NCI-H1105 treated with DMSO at 0.1 percent for 48 hours (cell line): Measurements from ENCODE around the gene BANF2.
"Not testable (repeated sequence)": the region's sequence is repeated elsewhere in the genome, so short reads cannot be mapped to it uniquely, and the experiment has no call there.

ENCODE experiments used
- DNase-seq: peaks from one replicate; lab custom pipeline; 2025; lab: John Stamatoyannopoulos, UW

Gene BANF2

DNA sequence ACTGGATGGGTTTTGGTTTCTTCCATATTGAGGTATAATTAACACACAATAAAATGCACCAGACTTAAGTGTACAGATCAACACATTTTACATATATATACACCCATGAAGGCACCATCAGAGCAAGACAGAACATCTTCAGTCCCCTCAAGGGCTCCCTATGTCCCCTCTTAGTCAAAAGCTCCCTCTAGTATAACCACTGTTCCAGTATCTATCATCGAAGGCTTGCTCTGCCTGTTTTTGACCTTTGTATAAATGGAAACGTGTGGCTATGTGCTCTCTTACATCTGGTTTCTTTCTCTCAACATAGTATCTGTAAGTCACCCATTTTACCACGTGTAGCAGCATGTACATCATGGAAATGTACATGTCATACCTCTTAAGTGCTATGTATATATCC lies 66.5 kb downstream of the BANF2 start:
- DNase-seq, result no peak

- no peak for DNase-seq
These were observed 67.9 kb downstream of the BANF2 start for GRCh38 chr20:17767624-17768023.

DNA sequence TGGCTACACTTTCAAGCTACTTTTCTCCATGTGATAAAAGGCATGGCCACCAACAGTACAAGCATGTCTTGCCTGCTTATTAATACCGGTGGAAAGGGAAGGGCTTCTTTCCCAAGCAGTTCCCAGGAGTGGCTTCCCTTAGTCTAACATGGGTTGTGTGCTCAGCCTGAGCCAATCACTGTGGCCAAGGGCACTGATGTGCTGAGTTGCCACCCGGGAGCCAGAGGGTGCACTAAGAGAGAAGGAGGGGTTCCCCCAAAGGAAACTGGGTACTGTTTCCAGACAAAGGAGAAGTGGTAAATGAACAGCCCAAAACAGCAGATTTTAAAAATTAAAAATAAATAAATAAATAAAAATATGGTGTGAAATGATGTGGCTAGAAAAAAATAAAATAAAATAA lies 68.5 kb downstream of the BANF2 start:
- no peak for DNase-seq

DNA sequence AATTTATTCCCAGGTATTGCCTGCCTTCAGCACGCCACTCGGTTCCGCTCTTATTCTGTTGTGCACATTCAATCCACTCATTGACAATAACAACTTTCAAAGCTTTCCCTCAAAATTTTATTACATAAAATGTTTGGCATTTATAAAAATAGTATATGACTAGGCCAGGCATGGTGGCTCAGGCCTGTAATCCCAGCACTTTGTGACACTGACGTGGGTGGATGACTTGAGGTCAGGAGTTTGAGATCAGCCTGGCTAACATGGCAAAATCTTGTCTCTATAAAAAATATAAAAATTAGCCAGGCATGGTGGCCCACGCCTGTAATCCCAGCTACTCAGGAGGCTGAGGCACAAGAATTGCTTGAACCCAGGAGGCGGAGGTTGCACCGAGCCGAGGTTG lies 70.0 kb downstream of the BANF2 start:
- not testable (repeated sequence) for DNase-seq

GRCh38 chr20:17771206-17772004 lies 71.6 kb downstream of the BANF2 start:
- peak; percentile 55 for DNase-seq

DNA sequence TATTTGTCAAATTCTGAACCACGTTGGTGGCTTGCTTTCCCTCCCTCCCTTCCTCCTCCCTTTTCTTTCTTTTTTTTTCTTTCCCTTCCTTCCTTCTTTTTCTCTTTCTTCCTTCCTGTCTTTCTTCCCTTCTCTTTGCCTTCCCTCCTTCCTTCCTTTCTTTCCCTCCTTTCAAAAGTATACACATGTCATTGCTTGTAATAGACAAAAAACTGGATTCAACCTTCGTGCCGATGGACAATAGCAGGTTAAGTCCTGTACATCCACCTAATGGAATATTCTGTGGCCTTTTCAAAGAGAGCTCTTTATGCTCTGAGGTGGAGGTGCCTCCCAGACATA lies 72.2 kb downstream of the BANF2 start:
- DNase-seq, result no peak

DNA sequence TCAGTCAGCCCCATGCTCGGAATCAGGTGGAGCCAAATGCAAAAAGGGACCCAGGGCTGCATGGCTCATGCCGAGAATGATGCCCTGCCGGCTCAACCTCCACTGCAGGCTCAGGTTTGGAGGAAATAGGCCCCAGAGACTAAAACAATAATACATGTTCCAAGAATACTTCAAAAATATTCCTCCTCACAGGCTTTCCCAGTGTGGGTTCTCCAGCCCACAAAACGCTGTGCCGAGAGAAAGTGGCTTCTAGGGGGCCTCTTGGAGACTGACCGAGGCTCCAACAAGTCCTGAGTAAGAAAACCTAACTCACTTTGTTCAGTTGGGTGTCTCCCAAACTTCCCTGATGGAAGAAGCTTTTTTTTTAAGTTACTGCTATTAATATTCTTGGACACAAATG lies 73.9 kb downstream of the BANF2 start:
- DNase-seq, result no peak

GRCh38 chr20:17775600-17775999 lies 75.8 kb downstream of the BANF2 start:
- DNase-seq, result no peak

DNA sequence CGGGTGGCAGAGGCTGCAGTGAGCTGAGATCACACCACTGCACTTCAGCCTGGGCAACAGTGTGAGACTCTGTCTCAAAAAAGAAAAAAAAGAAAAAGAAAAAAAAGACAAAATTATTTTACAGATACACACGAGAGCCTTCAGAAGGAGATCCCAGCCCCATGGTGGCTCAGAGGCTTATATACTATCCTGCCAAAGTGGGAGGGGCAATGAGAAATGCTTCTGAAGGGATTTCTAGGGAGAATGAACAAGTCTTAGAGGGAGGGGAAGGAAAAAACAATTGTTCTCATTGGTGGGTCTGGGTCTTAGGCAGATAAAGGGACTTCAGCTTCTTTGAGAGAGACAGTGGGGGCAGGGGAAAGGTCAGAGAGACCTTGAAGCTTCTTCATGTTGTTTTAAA lies 76.8 kb downstream of the BANF2 start:
- no peak for DNase-seq

DNA sequence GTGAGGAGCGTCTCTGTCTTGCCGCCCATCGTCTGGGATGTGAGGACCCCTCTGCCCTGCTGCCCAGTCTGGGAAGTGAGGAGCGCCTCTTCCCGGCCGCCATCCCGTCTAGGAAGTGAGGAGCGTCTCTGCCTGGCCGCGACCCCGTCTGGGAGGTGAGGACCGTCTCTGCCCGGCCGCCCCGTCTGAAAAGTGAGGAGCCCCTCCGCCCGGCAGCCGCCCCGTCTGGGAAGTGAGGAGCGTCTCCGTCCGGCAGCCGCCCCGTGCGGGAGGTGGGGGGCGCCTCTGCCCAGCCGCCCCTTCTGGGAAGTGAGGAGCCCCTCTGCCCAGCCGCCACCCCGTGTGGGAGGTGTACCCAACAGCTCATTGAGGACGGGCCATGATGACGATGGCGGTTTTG lies 79.2 kb downstream of the BANF2 start:
- not testable (repeated sequence) for DNase-seq

DNA sequence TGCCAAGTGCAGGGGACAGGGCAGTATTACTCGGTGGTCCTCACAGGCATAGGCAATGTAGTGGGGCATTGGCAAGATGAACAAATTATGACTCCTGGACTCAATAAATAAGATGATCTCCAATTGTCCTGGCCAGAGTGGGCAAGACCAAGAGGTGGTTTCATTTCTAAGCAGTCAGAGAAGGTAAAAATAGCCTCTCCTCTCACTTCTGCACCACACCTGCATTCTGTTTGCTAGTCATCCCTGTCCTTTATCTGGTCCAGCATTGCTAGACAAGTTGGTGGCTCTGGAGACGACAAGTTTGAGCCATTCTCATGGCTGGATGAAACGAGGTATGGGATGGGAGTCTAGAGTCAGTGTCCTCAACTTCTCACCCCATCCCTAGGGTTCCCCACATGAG lies 83.0 kb downstream of the BANF2 start:
- no peak for DNase-seq

GRCh38 chr20:17783671-17784070 lies 83.9 kb downstream of the BANF2 start:
- DNase-seq, result no peak

GRCh38 chr20:17785007-17785406 lies 85.2 kb downstream of the BANF2 start:
- no peak for DNase-seq
